HEK293 (cell line): ENCODE measurements around the gene MUC2.

Experiments
- CTCF ChIA-PET: fragments of 350-600 bp; formaldehyde crosslinking; extraction: SDS; loops from one replicate; lab custom pipeline; 2021; ENCODE audit warnings: antibody characterized with exemption; lab: Yijun Ruan, JAX
- POLR2A ChIA-PET: fragments of 300-600 bp; formaldehyde crosslinking; extraction: SDS; loops from one replicate; lab custom pipeline; 2020; ENCODE audit warnings: antibody characterized with exemption, inconsistent platforms; lab: Yijun Ruan, JAX
- H3K27ac ChIP-seq: fragments of 200-500 bp; sonication (Bioruptor generic); 2 replicates; pipeline ENCODE4 v1.5.1; 2014; ENCODE audit warnings: low read depth, low read length, control low read depth, inconsistent platforms; ENCODE audit errors: extremely low read depth
- H3K36me3 ChIP-seq, 2 experiments: fragments of 200-500 bp in 1 of 2; sonication (Bioruptor generic) in 1 of 2; 1 replicate in 1 of 2; 2 replicates in 1 of 2; pipeline ENCODE4 v1.5.1; 2014 to 2017; ENCODE audit warnings: inconsistent platforms in 2 of 2, low read length in 2 of 2; ENCODE audit not compliant: control insufficient read depth in 2 of 2, insufficient read depth in 1 of 2
- H3K4me1 ChIP-seq: fragments of 200-500 bp; sonication (Bioruptor generic); 2 replicates; pipeline ENCODE4 v1.5.1; 2014; ENCODE audit warnings: mild to moderate bottlenecking, low read length, inconsistent platforms; ENCODE audit not compliant: control insufficient read depth, insufficient read depth
- H3K4me3 ChIP-seq: 2 replicates; pipeline ENCODE4 v1.5.1; 2011; ENCODE audit warnings: low read depth, mild to moderate bottlenecking, control low read depth, low read length, moderate library complexity
- H3K9me3 ChIP-seq: fragments of 200-500 bp; sonication (Bioruptor generic); 2 replicates; pipeline ENCODE4 v1.5.1; 2014; ENCODE audit warnings: low read depth, low read length, inconsistent platforms; ENCODE audit not compliant: control insufficient read depth, insufficient read depth
- CTCF ChIP-seq: fragments of 450-650 bp; formaldehyde crosslinking; IDR thresholded peaks from 2 replicates; pipeline ENCODE4 v1.5.1; 2016; ENCODE audit warnings: missing biosample characterization, missing genetic modification characterization
- HIC1 ChIP-seq: fragments of 450-650 bp; formaldehyde crosslinking; IDR thresholded peaks from 2 replicates; pipeline ENCODE4 v1.5.1; 2016; ENCODE audit warnings: missing biosample characterization, missing genetic modification characterization
- PRDM1 ChIP-seq: fragments of 450-650 bp; formaldehyde crosslinking; IDR thresholded peaks from 2 replicates; pipeline ENCODE4; 2016; ENCODE audit warnings: missing biosample characterization, missing genetic modification characterization
- ZNF133 ChIP-seq: fragments of 450-650 bp; formaldehyde crosslinking; IDR thresholded peaks from 2 replicates; pipeline ENCODE4 v1.5.1; 2016; ENCODE audit warnings: missing biosample characterization, missing genetic modification characterization
- ZNF148 ChIP-seq: fragments of 450-650 bp; formaldehyde crosslinking; IDR thresholded peaks from 2 replicates; pipeline ENCODE4 v1.5.0; 2017; ENCODE audit warnings: missing biosample characterization, missing genetic modification characterization, borderline replicate concordance
- ZNF16 ChIP-seq: fragments of 450-650 bp; formaldehyde crosslinking; IDR thresholded peaks from 2 replicates; pipeline ENCODE4 v1.5.1; 2016; ENCODE audit warnings: low read depth, missing biosample characterization, missing genetic modification characterization
- ZNF18 ChIP-seq: fragments of 450-650 bp; formaldehyde crosslinking; IDR thresholded peaks from 2 replicates; pipeline ENCODE4 v1.5.1; 2016; ENCODE audit warnings: missing biosample characterization, missing genetic modification characterization
- ZNF366 ChIP-seq: fragments of 450-650 bp; formaldehyde crosslinking; conservative IDR thresholded peaks from 2 replicates; pipeline ENCODE4 v1.5.1; 2016; ENCODE audit warnings: missing biosample characterization, missing genetic modification characterization
- ZNF416 ChIP-seq: fragments of 450-650 bp; formaldehyde crosslinking; IDR thresholded peaks from 2 replicates; pipeline ENCODE4 v1.5.1; 2016; ENCODE audit warnings: missing biosample characterization, missing genetic modification characterization
- ZNF488 ChIP-seq: fragments of 450-650 bp; formaldehyde crosslinking; IDR thresholded peaks from 2 replicates; pipeline ENCODE4 v1.5.1; 2016; ENCODE audit warnings: missing biosample characterization, missing genetic modification characterization
- ZNF544 ChIP-seq: fragments of 450-650 bp; formaldehyde crosslinking; IDR thresholded peaks from 2 replicates; pipeline ENCODE4 v1.5.0; 2017; ENCODE audit warnings: missing biosample characterization, missing genetic modification characterization
- ZNF555 ChIP-seq: fragments of 450-650 bp; formaldehyde crosslinking; conservative IDR thresholded peaks from 2 replicates; pipeline ENCODE4 v1.5.1; 2017; ENCODE audit warnings: missing biosample characterization, mild to moderate bottlenecking, missing genetic modification characterization, inconsistent platforms
- ZNF600 ChIP-seq: fragments of 450-650 bp; formaldehyde crosslinking; IDR thresholded peaks from 2 replicates; pipeline ENCODE4 v1.5.1; 2016; ENCODE audit warnings: missing biosample characterization, missing genetic modification characterization
- ZNF654 ChIP-seq: fragments of 450-650 bp; formaldehyde crosslinking; IDR thresholded peaks from 2 replicates; pipeline ENCODE4 v1.5.1; 2016; ENCODE audit warnings: low read depth, missing biosample characterization, missing genetic modification characterization
- ZNF76 ChIP-seq: fragments of 450-650 bp; formaldehyde crosslinking; IDR thresholded peaks from 2 replicates; pipeline ENCODE4; 2016; ENCODE audit warnings: low read depth, missing biosample characterization, missing genetic modification characterization, borderline replicate concordance
- ZSCAN18 ChIP-seq: fragments of 450-650 bp; formaldehyde crosslinking; IDR thresholded peaks from 2 replicates; pipeline ENCODE4 v1.5.1; 2016; ENCODE audit warnings: missing biosample characterization, missing genetic modification characterization

Gene MUC2

GRCh38 chr11:1043563-1044096 is 31.0 kb upstream of the MUC2 start:
- CTCF ChIA-PET, result no interaction called here
- TF ChIP-seq PRDM1 (no peak), ZNF148 (no peak), ZNF654 (tag by site-specific recombination) (no peak), ZNF76 (tag by site-specific recombination) (no peak), ZSCAN18 (tag by site-specific recombination) (no peak), CTCF (no peak), ZNF544 (no peak), ZNF16 (no peak)
- Histone ChIP-seq H3K4me1 (no peaks in the 10 kb centered on the region), H3K9me3 (no peaks in the 10 kb centered on the region), H3K36me3 (no peaks in the 10 kb centered on the region), H3K4me3 (no peak overlapping the region), H3K27ac (no peak overlapping the region)
- POLR2A ChIA-PET, result no interaction called here

GRCh38 chr11:1044160-1044559 is 30.5 kb upstream of the MUC2 start:
- POLR2A ChIA-PET, result no interaction called here

GRCh38 chr11:1047595-1048156 is 27.0 kb upstream of the MUC2 start:
- H3K27ac ChIP-seq, result no peak overlapping the region
- POLR2A ChIA-PET, result no interaction called here
- H3K36me3 ChIP-seq, result no peaks in the 10 kb centered on the region
- H3K9me3 ChIP-seq, result no peaks in the 10 kb centered on the region
- no peak overlapping the region for H3K4me3 ChIP-seq
- no peaks in the 10 kb centered on the region for H3K4me1 ChIP-seq
- CTCF ChIA-PET, result interaction anchor here (1.1 kb wide), 1 partner anchor 94 kb away, joined by 4 read pairs; no protein-coding TSS in a partner anchor
- TF ChIP-seq HIC1, result no peak
- no peak for TF ChIP-seq ZNF488 (tag by site-specific recombination)
- no peak for TF ChIP-seq ZNF600 (tag by site-specific recombination)
- TF ChIP-seq ZNF416 (tag by site-specific recombination), result no peak
- no peak for TF ChIP-seq ZNF133 (tag by site-specific recombination)
- TF ChIP-seq CTCF, result no peak
- TF ChIP-seq ZNF555, result no peak

More at GRCh38 chr11:1044160-1044559, 30.5 kb upstream of the MUC2 start:
- H3K4me3 ChIP-seq, result no peak overlapping the region
- no peaks in the 10 kb centered on the region for H3K4me1 ChIP-seq
- H3K36me3 ChIP-seq, result no peaks in the 10 kb centered on the region
- H3K9me3 ChIP-seq, result no peaks in the 10 kb centered on the region
- no peak overlapping the region for H3K27ac ChIP-seq
- peak; percentile 53 for TF ChIP-seq ZNF366 (tag by site-specific recombination)
- TF ChIP-seq ZNF18, result no peak
- CTCF ChIA-PET, result no interaction called here
